Muscle layer of duodenum (tissue), 2 donors: ENCODE results near the gene OR5M11.
"Not testable (repeated sequence)": the region's sequence is repeated elsewhere in the genome, so short reads cannot be mapped to it uniquely, and the experiment has no call there.

Source experiments
- H3K27ac ChIP-seq: one replicate; pipeline ENCODE4 v1.7.0; 2013; ENCODE audit warnings: mild to moderate bottlenecking, low read length
- H3K27me3 ChIP-seq: one replicate; pipeline ENCODE4 v1.7.0; 2013; ENCODE audit warnings: low read depth, mild to moderate bottlenecking, control low read depth, low read length
- H3K36me3 ChIP-seq, 2 donors: one replicate each; pipeline ENCODE4 v1.7.0; 2013; ENCODE audit warnings: low read length in 2 of 2, control low read depth in 1 of 2, mild to moderate bottlenecking in 1 of 2; ENCODE audit not compliant: insufficient read depth in 2 of 2, control insufficient read depth in 1 of 2
- H3K4me1 ChIP-seq, 2 donors: one replicate each; pipeline ENCODE4 v1.7.0; 2013; ENCODE audit warnings: low read length in 2 of 2, mild to moderate bottlenecking in 2 of 2, control low read depth in 1 of 2, moderate library complexity in 1 of 2; ENCODE audit not compliant: insufficient read depth in 2 of 2, control insufficient read depth in 1 of 2
- H3K4me3 ChIP-seq, 2 donors: one replicate each; pipeline ENCODE4 v1.7.0; 2013; ENCODE audit warnings: low read length in 2 of 2, low read depth in 1 of 2, mild to moderate bottlenecking in 1 of 2
- H3K9me3 ChIP-seq, 2 donors: one replicate each; pipeline ENCODE4 v1.7.0; 2013; ENCODE audit warnings: low read length in 2 of 2, control low read depth in 1 of 2, mild to moderate bottlenecking in 1 of 2; ENCODE audit not compliant: control insufficient read depth in 1 of 2
- donor health status: healthy.

The OR5M11 gene

GRCh38 chr11:56543157-56543556 lies at the start of gene OR5M11:
TSS of gene OR5M11 (minus strand) at chr11:56543257. CDS start at chr11:56543257, 0 bp downstream.
- no peaks in the 10 kb centered on the region for H3K27me3 ChIP-seq
- no peaks in the 10 kb centered on the region for H3K4me1 ChIP-seq
- no peaks in the 10 kb centered on the region for H3K36me3 ChIP-seq
- H3K9me3 ChIP-seq: peaks cover 0 to 7% of the 10 kb centered on the region in 2 donors
- no peak within 1 kb of the TSS for H3K27ac ChIP-seq
- no peak within 1 kb of the TSS for H3K4me3 ChIP-seq

GRCh38 chr11:56592088-56592717 lies 49.1 kb upstream of the OR5M11 start:
- H3K27ac ChIP-seq, H3K4me3 ChIP-seq, H3K4me1 ChIP-seq, H3K9me3 ChIP-seq, H3K27me3 ChIP-seq, H3K36me3 ChIP-seq: not testable (repeated sequence)

- H3K27ac ChIP-seq: no peak within 1 kb of the TSS
- no peak within 1 kb of the TSS for H3K4me3 ChIP-seq
- H3K9me3 ChIP-seq: no peaks in the 10 kb centered on the region
- H3K4me1 ChIP-seq: no peaks in the 10 kb centered on the region
- H3K27me3 ChIP-seq: no peaks in the 10 kb centered on the region
- no peaks in the 10 kb centered on the region for H3K36me3 ChIP-seq
Observed at GRCh38 chr11:56577621-56578020, 34.6 kb upstream of the OR5M11 start, which contains the start of gene OR5M10. TSS of gene OR5M10 (minus strand) at chr11:56577721. CDS start at chr11:56577721, 0 bp downstream.

GRCh38 chr11:56558574-56558973 lies 15.5 kb upstream of the OR5M11 start:
- H3K4me3 ChIP-seq: no peak overlapping the region
- no peaks in the 10 kb centered on the region for H3K4me1 ChIP-seq
- no peak overlapping the region for H3K27ac ChIP-seq
- no peaks in the 10 kb centered on the region for H3K27me3 ChIP-seq
- H3K9me3 ChIP-seq: no peaks in the 10 kb centered on the region
- no peaks in the 10 kb centered on the region for H3K36me3 ChIP-seq

- H3K27me3 ChIP-seq, H3K9me3 ChIP-seq, H3K4me1 ChIP-seq, H3K27ac ChIP-seq, H3K36me3 ChIP-seq, H3K4me3 ChIP-seq: not testable (repeated sequence)
Observed at GRCh38 chr11:56554691-56555090, 11.6 kb upstream of the OR5M11 start.

- no peak overlapping the region for H3K4me3 ChIP-seq
- peaks cover 0 to 7% of the 10 kb centered on the region in 2 donors for H3K9me3 ChIP-seq
- H3K4me1 ChIP-seq: no peaks in the 10 kb centered on the region
- no peaks in the 10 kb centered on the region for H3K27me3 ChIP-seq
- no peak overlapping the region for H3K27ac ChIP-seq
- H3K36me3 ChIP-seq: no peaks in the 10 kb centered on the region
Observed at GRCh38 chr11:56545531-56545930, 2.5 kb upstream of the OR5M11 start.

GRCh38 chr11:56543739-56544138 lies 682 bp upstream of the OR5M11 start:
- no peak overlapping the region for H3K4me3 ChIP-seq
- H3K4me1 ChIP-seq: no peaks in the 10 kb centered on the region
- no peaks in the 10 kb centered on the region for H3K27me3 ChIP-seq
- peaks cover 0 to 7% of the 10 kb centered on the region in 2 donors for H3K9me3 ChIP-seq
- H3K36me3 ChIP-seq: no peaks in the 10 kb centered on the region
- H3K27ac ChIP-seq: no peak overlapping the region

GRCh38 chr11:56533054-56533740 lies 9.9 kb downstream of the OR5M11 start:
- Histone ChIP-seq H3K4me1 (no peaks in the 10 kb centered on the region), H3K27me3 (no peaks in the 10 kb centered on the region), H3K4me3 (no peak overlapping the region), H3K9me3 (no peaks in the 10 kb centered on the region), H3K36me3 (no peaks in the 10 kb centered on the region), H3K27ac (no peak overlapping the region)

- Histone ChIP-seq H3K9me3 (no peaks in the 10 kb centered on the region), H3K36me3 (no peaks in the 10 kb centered on the region), H3K27ac (no peak overlapping the region), H3K4me1 (no peaks in the 10 kb centered on the region), H3K27me3 (no peaks in the 10 kb centered on the region), H3K4me3 (no peak overlapping the region)
Observed at GRCh38 chr11:56531856-56532255, 11.2 kb downstream of the OR5M11 start.

- no peaks in the 10 kb centered on the region for H3K4me1 ChIP-seq
- H3K27ac ChIP-seq: no peak overlapping the region
- no peaks in the 10 kb centered on the region for H3K9me3 ChIP-seq
- H3K36me3 ChIP-seq: no peaks in the 10 kb centered on the region
- no peaks in the 10 kb centered on the region for H3K27me3 ChIP-seq
- no peak overlapping the region for H3K4me3 ChIP-seq
Observed at GRCh38 chr11:56522008-56522407, 21.0 kb downstream of the OR5M11 start.

- no peak overlapping the region for H3K4me3 ChIP-seq
- H3K9me3 ChIP-seq: no peaks in the 10 kb centered on the region
- H3K36me3 ChIP-seq: no peaks in the 10 kb centered on the region
- H3K4me1 ChIP-seq: no peaks in the 10 kb centered on the region
- H3K27ac ChIP-seq: no peak overlapping the region
- H3K27me3 ChIP-seq: no peaks in the 10 kb centered on the region
Observed at GRCh38 chr11:56513280-56513679, 29.8 kb downstream of the OR5M11 start.

GRCh38 chr11:56509439-56509838 lies 33.6 kb downstream of the OR5M11 start:
- no peaks in the 10 kb centered on the region for H3K36me3 ChIP-seq
- no peaks in the 10 kb centered on the region for H3K4me1 ChIP-seq
- no peaks in the 10 kb centered on the region for H3K9me3 ChIP-seq
- no peak overlapping the region for H3K27ac ChIP-seq
- H3K27me3 ChIP-seq: no peaks in the 10 kb centered on the region
- no peak overlapping the region for H3K4me3 ChIP-seq
